ENCODE measurements around the gene SPATA9. TPM values are rescaled to one million over a fixed set of nuclear protein-coding genes. Genes with fewer than 3 reads are reported as not detected.

Gene SPATA9
- total and polyA plus RNA-seq, 2 of the 13 experiments (the other 11 are each of a cell fraction or from before 2014, with no cell fraction given): not detected

- no peak for TF ChIP-seq ZNF609 (CRISPR knock-in tag; IDR thresholded peaks at IDR 0.05; ENCODE audit: borderline replicate concordance)
- no peak for TF ChIP-seq ZKSCAN5 (CRISPR knock-in tag; IDR thresholded peaks at IDR 0.05)
- 0 out of 2 replicates have a peak, but pooled peaks have one; percentile 25 for TF ChIP-seq PPARG (CRISPR knock-in tag; conservative IDR thresholded peaks at IDR 0.05)
- no peak for TF ChIP-seq MIER2 (CRISPR knock-in tag; IDR thresholded peaks at IDR 0.05)
- TF ChIP-seq EP300 (IDR thresholded peaks at IDR 0.05; ENCODE audit: low read depth in 2 of 2, low read length in 2 of 2): peak in 1 of 2 experiments; percentile 13; a peak in 1 of 4 replicates
- TF ChIP-seq EP300 (CRISPR knock-in tag; IDR thresholded peaks at IDR 0.05; ENCODE audit: borderline replicate concordance): no peak
- TF ChIP-seq HNRNPUL1 (IDR thresholded peaks at IDR 0.05; ENCODE audit: low read depth, low read length): no peak
- TF ChIP-seq NR2F1 (CRISPR knock-in tag; IDR thresholded peaks at IDR 0.05): peak in 1 of 2 experiments; percentile 81; a peak in 2 of 4 replicates
- 0 out of 2 replicates have a peak, but pooled peaks have one; percentile 29 for TF ChIP-seq SALL1 (CRISPR knock-in tag; IDR thresholded peaks at IDR 0.05)
- TF ChIP-seq ZNF264 (CRISPR knock-in tag; IDR thresholded peaks at IDR 0.05): peak; percentile 41; the same call in 1 of the 2 replicates
- no peak for TF ChIP-seq PTBP1 (IDR thresholded peaks at IDR 0.05; ENCODE audit: low read depth, low read length, poor library complexity, severe bottlenecking)
- peak; percentile 63 for TF ChIP-seq HNF4G (IDR thresholded peaks at IDR 0.05; ENCODE audit: borderline replicate concordance, low read depth, low read length)
- TF ChIP-seq HNF4G (CRISPR knock-in tag; IDR thresholded peaks at IDR 0.05; ENCODE audit: borderline replicate concordance, low read depth): peak; percentile 48; the same call in 1 of the 2 replicates
- TF ChIP-seq AHDC1 (CRISPR knock-in tag; IDR thresholded peaks at IDR 0.05; ENCODE audit: borderline replicate concordance): 0 out of 2 replicates have a peak, but pooled peaks have one; percentile 47
- TF ChIP-seq ZNF644 (CRISPR knock-in tag; IDR thresholded peaks at IDR 0.05; ENCODE audit: low read depth): peak; percentile 85
- 0 out of 4 replicates have a peak, but pooled peaks of 1 of the 2 experiments have one; percentile 13 for TF ChIP-seq HMGXB4 (CRISPR knock-in tag; IDR thresholded peaks at IDR 0.05; ENCODE audit: borderline replicate concordance in 1 of 2, low read depth in 1 of 2)
These were observed 12.2 kb downstream of the SPATA9 start (continued) for GRCh38 chr5:95670568-95670967.
